HepG2 (cell line): Measurements from ENCODE around the gene SAPCD2. TPM values are rescaled to one million over a fixed set of nuclear protein-coding genes. Genes with fewer than 3 reads are reported as not detected.

Experiments used
- ATF7-NPFF ChIP-seq: sonication (generic); formaldehyde crosslinking; IDR thresholded peaks from 2 replicates; pipeline ENCODE4 v1.8.1; 2023; ENCODE audit warnings: mild to moderate bottlenecking, low read depth, missing genetic modification reagents, moderate library complexity
- BCL6 ChIP-seq: IDR thresholded peaks from 2 replicates; pipeline ENCODE4 v1.6.1; 2016; ENCODE audit warnings: missing genetic modification reagents, missing compliant biosample characterization
- HDAC1 ChIP-seq: sonication (generic); formaldehyde crosslinking; IDR thresholded peaks from 2 replicates; pipeline ENCODE4 v1.5.1; 2020; ENCODE audit warnings: mild to moderate bottlenecking, missing genetic modification reagents
- HOXA9 ChIP-seq: sonication (generic); formaldehyde crosslinking; IDR thresholded peaks from 2 replicates; pipeline ENCODE4 v1.8.1; 2022; ENCODE audit warnings: missing genetic modification reagents, mild to moderate bottlenecking, moderate library complexity, borderline replicate concordance
- HOXD1 ChIP-seq: sonication (generic); formaldehyde crosslinking; IDR thresholded peaks from 2 replicates; pipeline ENCODE4 v1.5.0; 2020; ENCODE audit warnings: missing genetic modification reagents
- KLF12 ChIP-seq: sonication (generic); formaldehyde crosslinking; IDR thresholded peaks from 2 replicates; pipeline ENCODE4 v1.4.0; 2020; ENCODE audit warnings: missing genetic modification reagents, borderline replicate concordance
- TGIF2 ChIP-seq: IDR thresholded peaks from 2 replicates; pipeline ENCODE4 v1.6.1; 2016; ENCODE audit warnings: control low read depth, missing compliant biosample characterization
- ZNF232 ChIP-seq: sonication (generic); formaldehyde crosslinking; IDR thresholded peaks from 2 replicates; pipeline ENCODE4 v1.4.0; 2020; ENCODE audit warnings: missing genetic modification reagents, borderline replicate concordance
- ZNF333 ChIP-seq: sonication (generic); formaldehyde crosslinking; IDR thresholded peaks from 2 replicates; pipeline ENCODE4 v1.4.0; 2020; ENCODE audit warnings: mild to moderate bottlenecking, missing genetic modification reagents, borderline replicate concordance
- ZNF367 ChIP-seq: sonication (generic); formaldehyde crosslinking; IDR thresholded peaks from 2 replicates; pipeline ENCODE4 v1.4.0; 2020; ENCODE audit warnings: missing genetic modification reagents, borderline replicate concordance
- ZNF616 ChIP-seq: sonication (generic); formaldehyde crosslinking; IDR thresholded peaks from 2 replicates; pipeline ENCODE4 v1.5.0; 2020; ENCODE audit warnings: low read depth, mild to moderate bottlenecking, missing genetic modification reagents
- ZNF709 ChIP-seq: sonication (generic); formaldehyde crosslinking; IDR thresholded peaks from 2 replicates; pipeline ENCODE4 v1.5.0; 2020; ENCODE audit warnings: mild to moderate bottlenecking, missing genetic modification reagents
- polyA plus RNA-seq, 8 experiments: library from polyadenylated mRNA; depleted of rRNA in 3 of 8; stranded (reverse) in 7 of 8; unstranded in 1 of 8; fragments of >200 nt; fragmentation: Illumina TruSeq in 4 of 8; extraction: Trizol in 4 of 8; gene quantifications; 2 replicates each; pipeline versions ENCODE4 v1.2.1 to v1.2.3, GENCODE V29; 2011 to 2016; ENCODE audit warnings: low read depth in 4 of 8, missing spikeins in 1 of 8, mixed read lengths in 1 of 8; ENCODE audit not compliant: insufficient read depth in 1 of 8
- total RNA-seq, 5 experiments: library from RNA; depleted of rRNA; stranded (reverse); fragments of >200 nt; fragmentation: Illumina TruSeq; extraction: Trizol; gene quantifications; 2 replicates each; pipeline ENCODE4 v1.2.3, GENCODE V29; 2016; ENCODE audit warnings: low read depth in 1 of 5
- TF ChIP-seq, protein P1 (sequence below): sonication (generic); formaldehyde crosslinking; IDR thresholded peaks from 2 replicates; pipeline ENCODE4 v1.5.1; 2020; ENCODE audit warnings: mild to moderate bottlenecking, missing genetic modification reagents, moderate library complexity
- TF ChIP-seq, protein P2 (sequence below): sonication (generic); formaldehyde crosslinking; IDR thresholded peaks from 2 replicates; pipeline ENCODE4 v1.4.0; 2020; ENCODE audit warnings: missing genetic modification reagents, mild to moderate bottlenecking, borderline replicate concordance
- TF ChIP-seq, protein P3 (sequence below): sonication (generic); formaldehyde crosslinking; IDR thresholded peaks from 2 replicates; pipeline ENCODE4 v1.5.0; 2020; ENCODE audit warnings: mild to moderate bottlenecking, low read depth, missing genetic modification reagents, borderline replicate concordance
- TF ChIP-seq, protein P4 (sequence below): sonication (generic); formaldehyde crosslinking; IDR thresholded peaks from 2 replicates; pipeline ENCODE4 v1.4.0; 2020; ENCODE audit warnings: missing genetic modification reagents
- TF ChIP-seq, protein P5 (sequence below): sonication (generic); formaldehyde crosslinking; conservative IDR thresholded peaks from 2 replicates; pipeline ENCODE4 v1.4.0; 2020; ENCODE audit warnings: missing genetic modification reagents

Gene SAPCD2
- total and polyA plus RNA-seq, 2 of the 13 experiments (the other 11 are each of a cell fraction or from before 2014, with no cell fraction given) = 21.9 to 42.8 TPM

DNA sequence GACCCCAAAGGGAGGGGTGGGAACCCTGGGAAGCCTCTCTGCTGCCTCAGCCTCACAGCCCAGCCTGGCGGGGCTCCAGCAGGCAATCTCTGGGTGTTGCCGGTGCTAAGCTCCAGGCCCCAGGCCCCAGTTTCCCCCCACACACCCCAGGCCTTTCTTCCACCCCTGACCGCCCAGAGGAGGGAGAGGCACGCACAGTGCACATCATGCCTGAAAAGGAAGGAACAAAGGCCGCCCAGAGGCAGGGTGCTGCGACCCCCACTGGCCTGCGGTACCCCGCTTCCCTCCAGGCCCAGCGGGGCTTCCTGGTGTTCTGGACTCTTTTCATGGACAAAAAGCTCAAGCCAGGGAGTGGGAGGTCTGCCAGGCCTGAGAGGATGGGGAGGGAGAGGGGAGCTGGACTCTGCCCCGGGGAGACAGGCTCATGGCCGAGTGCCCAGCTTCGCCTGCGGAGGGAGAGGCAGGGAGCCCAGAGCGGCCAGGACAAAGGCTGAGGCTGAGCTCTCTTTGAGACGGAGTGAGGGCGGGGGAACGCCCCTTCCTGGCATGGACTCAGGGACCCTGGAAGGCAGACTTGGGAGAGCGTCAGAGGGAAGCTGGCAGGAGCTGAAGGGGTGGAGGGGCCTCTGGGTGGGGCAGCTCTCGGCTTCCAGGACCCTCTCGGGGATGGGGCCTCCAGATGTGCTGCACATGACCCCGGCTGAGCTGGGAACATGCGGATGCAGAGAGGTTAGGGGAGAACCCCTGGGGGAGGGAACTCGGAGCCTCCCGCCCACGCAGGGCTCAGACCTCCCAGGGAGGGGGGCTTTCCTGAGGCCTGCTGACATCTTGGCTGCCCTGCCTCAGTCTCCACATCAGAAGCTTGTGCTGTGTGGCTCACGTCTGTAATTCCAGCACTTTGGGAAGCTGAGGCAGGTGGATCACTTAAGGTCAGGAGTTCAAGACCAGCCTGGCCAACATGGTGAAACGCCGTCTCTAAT lies 14.7 kb downstream of the SAPCD2 start (continued):
- TF ChIP-seq HOXD1 (CRISPR knock-in tag) (no peak; the same call in 1 of the 2 replicates), TGIF2 (CRISPR knock-in tag) (no peak), HOXA9 (CRISPR knock-in tag) (no peak), KLF12 (peak; percentile 36; the same call in 1 of the 2 replicates), BCL6 (peak; percentile 60), ZNF616 (CRISPR knock-in tag) (no peak), HDAC1 (CRISPR knock-in tag) (peak; percentile 78), ATF7-NPFF (CRISPR knock-in tag) (peak; percentile 79; the same call in 1 of the 2 replicates), ZNF333 (no peak), ZNF709 (no peak; the same call in 1 of the 2 replicates), ZNF367 (CRISPR knock-in tag) (no peak; the same call in 1 of the 2 replicates), ZNF232 (CRISPR knock-in tag) (no peak)
- TF ChIP-seq, protein P1, sequence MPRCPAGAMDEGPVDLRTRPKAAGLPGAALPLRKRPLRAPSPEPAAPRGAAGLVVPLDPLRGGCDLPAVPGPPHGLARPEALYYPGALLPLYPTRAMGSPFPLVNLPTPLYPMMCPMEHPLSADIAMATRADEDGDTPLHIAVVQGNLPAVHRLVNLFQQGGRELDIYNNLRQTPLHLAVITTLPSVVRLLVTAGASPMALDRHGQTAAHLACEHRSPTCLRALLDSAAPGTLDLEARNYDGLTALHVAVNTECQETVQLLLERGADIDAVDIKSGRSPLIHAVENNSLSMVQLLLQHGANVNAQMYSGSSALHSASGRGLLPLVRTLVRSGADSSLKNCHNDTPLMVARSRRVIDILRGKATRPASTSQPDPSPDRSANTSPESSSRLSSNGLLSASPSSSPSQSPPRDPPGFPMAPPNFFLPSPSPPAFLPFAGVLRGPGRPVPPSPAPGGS (CRISPR knock-in tag) = no peak
- TF ChIP-seq, protein P2, sequence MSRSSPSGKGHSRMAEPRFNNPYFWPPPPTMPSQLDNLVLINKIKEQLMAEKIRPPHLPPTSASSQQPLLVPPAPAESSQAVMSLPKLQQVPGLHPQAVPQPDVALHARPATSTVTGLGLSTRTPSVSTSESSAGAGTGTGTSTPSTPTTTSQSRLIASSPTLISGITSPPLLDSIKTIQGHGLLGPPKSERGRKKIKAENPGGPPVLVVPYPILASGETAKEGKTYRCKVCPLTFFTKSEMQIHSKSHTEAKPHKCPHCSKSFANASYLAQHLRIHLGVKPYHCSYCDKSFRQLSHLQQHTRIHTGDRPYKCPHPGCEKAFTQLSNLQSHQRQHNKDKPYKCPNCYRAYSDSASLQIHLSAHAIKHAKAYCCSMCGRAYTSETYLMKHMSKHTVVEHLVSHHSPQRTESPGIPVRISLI (CRISPR knock-in tag) = peak; percentile 53; the same call in 1 of the 2 replicates
- TF ChIP-seq, protein P3, sequence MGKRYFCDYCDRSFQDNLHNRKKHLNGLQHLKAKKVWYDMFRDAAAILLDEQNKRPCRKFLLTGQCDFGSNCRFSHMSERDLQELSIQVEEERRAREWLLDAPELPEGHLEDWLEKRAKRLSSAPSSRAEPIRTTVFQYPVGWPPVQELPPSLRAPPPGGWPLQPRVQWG (CRISPR knock-in tag) = no peak
- TF ChIP-seq, protein P4, sequence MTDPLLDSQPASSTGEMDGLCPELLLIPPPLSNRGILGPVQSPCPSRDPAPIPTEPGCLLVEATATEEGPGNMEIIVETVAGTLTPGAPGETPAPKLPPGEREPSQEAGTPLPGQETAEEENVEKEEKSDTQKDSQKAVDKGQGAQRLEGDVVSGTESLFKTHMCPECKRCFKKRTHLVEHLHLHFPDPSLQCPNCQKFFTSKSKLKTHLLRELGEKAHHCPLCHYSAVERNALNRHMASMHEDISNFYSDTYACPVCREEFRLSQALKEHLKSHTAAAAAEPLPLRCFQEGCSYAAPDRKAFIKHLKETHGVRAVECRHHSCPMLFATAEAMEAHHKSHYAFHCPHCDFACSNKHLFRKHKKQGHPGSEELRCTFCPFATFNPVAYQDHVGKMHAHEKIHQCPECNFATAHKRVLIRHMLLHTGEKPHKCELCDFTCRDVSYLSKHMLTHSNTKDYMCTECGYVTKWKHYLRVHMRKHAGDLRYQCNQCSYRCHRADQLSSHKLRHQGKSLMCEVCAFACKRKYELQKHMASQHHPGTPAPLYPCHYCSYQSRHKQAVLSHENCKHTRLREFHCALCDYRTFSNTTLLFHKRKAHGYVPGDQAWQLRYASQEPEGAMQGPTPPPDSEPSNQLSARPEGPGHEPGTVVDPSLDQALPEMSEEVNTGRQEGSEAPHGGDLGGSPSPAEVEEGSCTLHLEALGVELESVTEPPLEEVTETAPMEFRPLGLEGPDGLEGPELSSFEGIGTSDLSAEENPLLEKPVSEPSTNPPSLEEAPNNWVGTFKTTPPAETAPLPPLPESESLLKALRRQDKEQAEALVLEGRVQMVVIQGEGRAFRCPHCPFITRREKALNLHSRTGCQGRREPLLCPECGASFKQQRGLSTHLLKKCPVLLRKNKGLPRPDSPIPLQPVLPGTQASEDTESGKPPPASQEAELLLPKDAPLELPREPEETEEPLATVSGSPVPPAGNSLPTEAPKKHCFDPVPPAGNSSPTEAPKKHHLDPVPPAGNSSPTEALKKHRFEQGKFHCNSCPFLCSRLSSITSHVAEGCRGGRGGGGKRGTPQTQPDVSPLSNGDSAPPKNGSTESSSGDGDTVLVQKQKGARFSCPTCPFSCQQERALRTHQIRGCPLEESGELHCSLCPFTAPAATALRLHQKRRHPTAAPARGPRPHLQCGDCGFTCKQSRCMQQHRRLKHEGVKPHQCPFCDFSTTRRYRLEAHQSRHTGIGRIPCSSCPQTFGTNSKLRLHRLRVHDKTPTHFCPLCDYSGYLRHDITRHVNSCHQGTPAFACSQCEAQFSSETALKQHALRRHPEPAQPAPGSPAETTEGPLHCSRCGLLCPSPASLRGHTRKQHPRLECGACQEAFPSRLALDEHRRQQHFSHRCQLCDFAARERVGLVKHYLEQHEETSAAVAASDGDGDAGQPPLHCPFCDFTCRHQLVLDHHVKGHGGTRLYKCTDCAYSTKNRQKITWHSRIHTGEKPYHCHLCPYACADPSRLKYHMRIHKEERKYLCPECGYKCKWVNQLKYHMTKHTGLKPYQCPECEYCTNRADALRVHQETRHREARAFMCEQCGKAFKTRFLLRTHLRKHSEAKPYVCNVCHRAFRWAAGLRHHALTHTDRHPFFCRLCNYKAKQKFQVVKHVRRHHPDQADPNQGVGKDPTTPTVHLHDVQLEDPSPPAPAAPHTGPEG (CRISPR knock-in tag) = no peak; the same call in 1 of the 2 replicates
- TF ChIP-seq, protein P5, sequence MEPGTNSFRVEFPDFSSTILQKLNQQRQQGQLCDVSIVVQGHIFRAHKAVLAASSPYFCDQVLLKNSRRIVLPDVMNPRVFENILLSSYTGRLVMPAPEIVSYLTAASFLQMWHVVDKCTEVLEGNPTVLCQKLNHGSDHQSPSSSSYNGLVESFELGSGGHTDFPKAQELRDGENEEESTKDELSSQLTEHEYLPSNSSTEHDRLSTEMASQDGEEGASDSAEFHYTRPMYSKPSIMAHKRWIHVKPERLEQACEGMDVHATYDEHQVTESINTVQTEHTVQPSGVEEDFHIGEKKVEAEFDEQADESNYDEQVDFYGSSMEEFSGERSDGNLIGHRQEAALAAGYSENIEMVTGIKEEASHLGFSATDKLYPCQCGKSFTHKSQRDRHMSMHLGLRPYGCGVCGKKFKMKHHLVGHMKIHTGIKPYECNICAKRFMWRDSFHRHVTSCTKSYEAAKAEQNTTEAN (CRISPR knock-in tag) = no peak; the same call in 1 of the 2 replicates
